Transverse colon (tissue), 4 donors: ENCODE data around the gene VPS18.

Experiments used
- CTCF ChIP-seq, 5 experiments: fragments of 200-600 bp in 3 of 5; fragments of 450-650 bp in 2 of 5; sonication (generic) in 3 of 5; IDR thresholded peaks; 1 replicate in 2 of 5; 2 replicates in 3 of 5; pipeline ENCODE4 v1.5.1; 2016 to 2017; ENCODE audit warnings: antibody characterized with exemption in 5 of 5, inconsistent platforms in 3 of 5, mild to moderate bottlenecking in 2 of 5, moderate library complexity in 1 of 5
- EP300 ChIP-seq: sonication (generic); formaldehyde crosslinking; IDR thresholded peaks from one replicate; pipeline ENCODE4 v1.6.1; 2017; ENCODE audit warnings: antibody characterized with exemption, low read depth
- POLR2A ChIP-seq: fragments of 450-650 bp; IDR thresholded peaks from one replicate; pipeline ENCODE4 v1.6.1; 2016; ENCODE audit warnings: antibody characterized with exemption, mild to moderate bottlenecking, moderate library complexity
- POLR2AphosphoS5 ChIP-seq, 3 donors: sonication (generic); formaldehyde crosslinking; IDR thresholded peaks; one replicate each; pipeline ENCODE4 v1.6.1; 2016; ENCODE audit warnings: antibody characterized with exemption in 3 of 3

- TF ChIP-seq POLR2A: no peak
- no peak for TF ChIP-seq CTCF (IDR thresholded peaks at IDR 0.05)
- no peak for TF ChIP-seq POLR2AphosphoS5 (IDR thresholded peaks at IDR 0.05)
- TF ChIP-seq EP300: no peak
Measured at GRCh38 chr15:40911693-40912092, 17.4 kb downstream of the VPS18 start.
